Activated CD8-positive, alpha-beta memory T cell treated with anti-CD3 and anti-CD28 coated beads for 24 hours (primary cell): Measurements from ENCODE around the gene ITGB6.

Source experiments
- DNase-seq: peaks from one replicate; pipeline ENCODE4 v3.0.0-alpha.2; 2020

Gene ITGB6

DNA sequence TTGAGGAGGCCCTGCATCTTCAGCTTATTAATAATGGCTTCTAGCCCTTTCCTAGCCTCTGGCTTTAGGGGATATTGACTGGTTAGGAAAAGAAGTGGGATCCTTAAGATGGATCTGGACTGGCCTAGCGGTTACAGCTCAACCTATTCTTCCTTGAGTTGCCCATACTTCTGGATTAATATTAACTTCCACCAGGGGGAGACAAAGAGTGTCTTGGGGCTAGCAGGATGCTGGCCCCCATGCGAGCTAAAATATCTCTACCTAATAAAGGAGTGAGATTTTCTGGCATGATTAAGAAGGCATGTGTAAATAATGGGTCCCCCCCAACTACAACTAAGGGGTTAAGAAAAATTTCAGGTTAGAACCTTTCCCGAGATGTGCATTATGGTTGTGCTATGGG is 114.4 kb downstream of the ITGB6 start:
- DNase-seq, result no peak

DNA sequence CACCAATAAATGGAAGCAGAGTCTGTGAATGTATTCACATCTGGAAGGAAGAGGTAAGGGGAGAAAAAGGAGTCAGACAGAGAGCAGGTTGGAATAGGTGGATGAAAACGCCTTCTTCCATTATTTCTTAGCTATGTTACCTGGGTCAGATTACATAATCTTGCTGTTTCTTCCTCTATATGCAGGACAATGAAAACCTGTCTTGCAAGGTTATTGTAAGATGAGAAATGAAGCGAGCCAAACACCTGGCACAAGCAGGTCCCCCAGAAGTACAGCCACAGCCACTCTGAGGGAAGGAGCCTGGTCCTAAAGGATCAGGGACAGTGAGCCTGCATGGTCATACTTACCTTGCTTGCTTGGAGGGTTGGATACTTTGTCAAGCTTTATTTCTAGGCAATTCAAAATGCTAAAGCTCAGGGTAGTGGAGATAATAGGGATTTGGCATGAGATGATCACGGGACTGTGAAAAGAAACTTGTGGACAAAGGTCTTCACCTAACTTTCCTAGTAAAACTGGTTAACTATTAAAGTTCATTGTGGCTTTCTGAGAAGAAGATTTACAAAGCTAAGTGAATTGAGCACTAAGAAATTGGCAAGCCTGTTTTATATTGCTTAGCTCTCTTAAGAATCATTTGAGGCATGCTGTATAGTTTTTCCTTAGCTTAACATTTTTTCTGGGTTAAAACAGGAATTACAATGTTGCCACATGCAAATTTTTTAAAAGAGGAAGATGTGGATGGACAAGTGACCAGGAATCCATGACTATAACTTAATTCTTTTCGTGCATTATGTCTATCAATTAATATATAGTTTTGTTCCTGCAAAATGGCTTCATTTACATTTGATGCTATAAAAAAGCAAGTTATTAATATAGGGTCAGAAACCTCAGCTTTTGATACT is 121.9 kb downstream of the ITGB6 start:
- no peak for DNase-seq

DNA sequence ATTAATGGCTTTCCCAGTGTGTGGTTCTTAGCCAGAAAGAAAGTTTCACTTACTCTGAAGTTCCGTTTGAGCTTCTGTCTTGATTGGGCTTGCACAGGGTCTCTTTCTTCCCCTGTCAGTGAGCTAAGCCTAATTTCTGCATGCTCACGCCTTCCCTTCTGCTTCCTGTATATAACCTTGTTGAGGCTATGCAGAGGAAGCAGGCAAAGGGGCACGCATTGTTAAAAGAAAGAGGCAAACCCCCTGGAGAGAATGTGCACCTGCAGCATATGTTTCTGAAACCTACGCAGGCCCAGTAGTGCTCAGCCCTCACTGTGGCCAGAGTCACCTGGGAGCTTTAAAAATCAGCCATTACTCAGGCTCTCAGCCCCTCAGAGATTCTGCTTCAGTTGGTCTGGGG is 123.2 kb downstream of the ITGB6 start:
- DNase-seq, result no peak

DNA sequence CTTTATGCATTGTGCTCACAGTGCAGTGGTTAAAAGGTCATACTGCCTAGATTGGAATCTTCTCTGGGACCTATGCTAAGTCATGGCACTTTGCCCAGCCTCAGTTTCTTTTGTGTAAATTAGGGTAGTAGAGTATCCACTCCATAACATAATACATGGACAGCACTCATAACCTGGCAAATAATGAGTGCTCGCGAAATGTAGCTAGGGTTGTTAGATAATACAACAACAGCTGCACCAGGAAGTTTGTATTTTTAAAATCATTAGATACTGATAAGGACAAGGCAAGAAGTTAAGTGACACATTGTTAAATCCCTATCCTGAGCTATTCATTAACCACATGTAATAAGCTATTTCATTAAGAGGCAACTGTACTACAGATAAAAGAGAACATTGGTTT is 123.8 kb downstream of the ITGB6 start:
- DNase-seq, result no peak

DNA sequence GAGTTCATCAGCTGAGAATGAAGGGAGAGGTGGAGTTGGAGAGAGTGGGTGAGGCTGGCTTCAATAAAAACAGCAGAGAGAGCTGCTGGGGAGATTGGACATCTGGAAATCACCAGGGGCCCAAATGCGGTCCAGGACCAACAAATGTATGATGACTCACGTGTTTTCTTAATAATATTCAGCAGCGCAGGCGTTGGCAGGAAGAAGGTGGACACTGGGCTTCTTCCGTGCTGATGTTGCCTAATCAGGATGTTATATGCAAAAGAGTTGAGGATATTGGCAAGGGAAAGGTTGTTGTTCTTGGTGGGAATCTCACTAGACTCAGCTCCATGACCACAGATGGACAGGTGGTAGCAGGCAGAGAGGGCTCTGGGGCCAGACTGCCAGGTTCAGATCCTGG is 124.9 kb downstream of the ITGB6 start:
- DNase-seq, result no peak

DNA sequence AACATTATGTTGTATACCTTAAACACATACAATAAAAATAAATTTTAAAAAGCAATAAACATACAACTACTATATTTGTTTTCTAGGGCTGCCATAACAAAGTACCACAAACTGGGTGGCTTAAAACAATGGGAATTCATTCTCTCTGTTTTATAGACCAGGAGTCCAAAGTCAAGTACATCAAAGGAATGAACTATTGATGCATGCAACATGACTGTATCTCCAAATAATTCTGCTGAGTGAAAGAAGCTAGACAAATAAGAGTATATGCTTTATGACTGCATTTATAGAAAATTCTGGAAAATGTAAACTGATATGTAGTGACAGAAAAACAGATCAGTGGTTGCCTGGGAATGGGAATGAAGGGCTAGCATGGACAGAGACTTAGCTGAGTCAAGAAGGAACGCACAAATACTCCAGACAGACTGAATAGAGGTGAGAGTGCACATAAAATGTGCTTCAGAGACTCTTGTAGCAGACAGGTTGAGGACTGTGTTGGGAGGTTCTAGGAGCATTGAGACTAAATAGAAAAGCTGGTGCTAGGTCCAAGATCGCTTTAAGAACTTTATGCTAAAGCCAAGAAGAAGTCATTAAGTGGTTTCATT is 126.7 kb downstream of the ITGB6 start:
- DNase-seq, result no peak

DNA sequence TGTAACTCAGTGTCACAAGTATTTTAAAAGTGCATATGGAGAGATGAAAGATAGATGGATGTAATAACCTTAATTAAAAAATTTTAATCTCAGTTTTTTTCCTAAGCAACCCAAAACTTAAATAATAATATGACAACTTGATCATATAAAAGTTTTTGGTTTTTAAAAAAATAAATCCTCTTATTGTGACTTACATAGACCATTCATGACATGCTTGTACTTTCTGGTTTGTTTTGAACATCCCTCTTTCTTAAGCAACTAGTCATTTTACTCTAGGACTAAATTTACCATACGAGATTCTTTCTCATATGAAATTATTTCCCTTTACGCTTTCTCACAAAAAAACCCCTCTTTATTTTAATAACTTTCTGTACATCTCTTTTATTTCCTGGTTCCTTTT is 131.2 kb downstream of the ITGB6 start:
- no peak for DNase-seq

DNA sequence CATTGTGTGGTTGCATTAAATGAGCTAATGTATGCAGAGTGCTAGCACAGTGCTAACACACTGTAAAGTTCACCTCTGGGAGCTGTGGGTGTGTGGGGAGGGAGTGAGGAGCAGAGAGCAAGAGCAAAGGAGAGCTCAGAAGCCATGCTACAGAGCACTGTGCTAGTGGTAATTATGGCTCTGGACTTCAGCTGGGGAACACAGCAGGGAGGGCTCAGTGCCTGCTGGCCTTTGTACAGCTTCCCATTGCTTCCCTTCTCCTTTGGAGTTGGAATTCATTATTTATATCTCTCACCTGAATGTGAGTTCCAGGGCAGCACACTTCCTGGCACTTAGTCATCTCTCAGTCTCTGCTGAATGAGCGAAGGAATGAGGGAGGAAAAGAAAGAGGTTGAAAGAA is 135.2 kb downstream of the ITGB6 start:
- DNase-seq, result no peak

DNA sequence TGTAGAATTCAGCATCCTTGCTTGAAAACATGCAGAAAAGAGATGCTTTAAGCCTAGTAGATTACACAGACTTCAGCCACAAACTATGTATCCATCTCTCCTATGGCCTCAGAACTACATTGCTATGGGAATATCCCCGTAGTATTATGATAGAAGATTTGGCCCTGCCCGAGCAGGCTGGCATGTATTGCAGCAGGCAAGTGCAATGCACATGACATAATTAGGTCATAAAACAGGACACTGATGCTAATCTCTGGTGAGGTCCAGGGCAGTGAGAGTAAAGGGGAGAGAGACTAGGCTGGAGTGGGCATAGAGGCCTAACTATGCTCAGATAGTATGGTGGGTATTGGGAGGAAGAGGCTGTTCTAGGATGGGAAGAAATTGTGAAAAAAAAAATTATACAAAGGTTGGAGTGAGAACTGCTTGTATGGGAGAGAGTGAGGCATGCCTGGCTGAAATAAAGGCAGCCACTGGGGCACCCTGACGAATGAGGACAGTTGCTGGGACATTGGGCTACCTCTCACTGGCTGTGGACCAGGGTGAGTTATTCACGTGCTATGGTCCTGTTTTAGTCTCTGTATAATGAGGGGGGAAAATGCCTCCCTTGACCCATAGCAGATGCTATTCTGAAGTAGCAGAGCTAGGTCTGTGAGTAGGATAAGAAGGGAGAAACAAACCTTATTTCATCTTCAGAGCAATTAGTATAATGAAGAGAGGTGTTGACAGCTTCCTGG is 136.0 kb downstream of the ITGB6 start:
- DNase-seq, result no peak

DNA sequence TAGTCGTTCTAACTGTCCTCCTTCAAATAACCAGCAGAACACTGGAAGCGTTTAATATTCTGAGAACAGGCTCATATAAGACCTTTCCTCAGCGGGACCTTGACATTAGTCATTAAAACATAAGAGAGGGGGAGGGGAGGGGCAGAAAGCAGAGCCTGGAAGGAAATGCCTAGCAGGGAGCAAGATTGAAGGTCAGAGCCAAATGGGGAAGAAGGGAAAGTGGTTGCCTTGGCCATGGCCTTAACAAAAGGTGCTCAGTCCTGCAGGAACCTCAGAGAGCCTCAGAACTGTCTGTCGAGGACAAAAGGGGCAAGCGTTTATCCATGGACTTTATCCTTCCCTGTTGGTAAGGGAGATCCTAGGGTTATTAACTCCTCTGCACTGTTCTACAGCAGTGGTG is 136.8 kb downstream of the ITGB6 start:
- no peak for DNase-seq

DNA sequence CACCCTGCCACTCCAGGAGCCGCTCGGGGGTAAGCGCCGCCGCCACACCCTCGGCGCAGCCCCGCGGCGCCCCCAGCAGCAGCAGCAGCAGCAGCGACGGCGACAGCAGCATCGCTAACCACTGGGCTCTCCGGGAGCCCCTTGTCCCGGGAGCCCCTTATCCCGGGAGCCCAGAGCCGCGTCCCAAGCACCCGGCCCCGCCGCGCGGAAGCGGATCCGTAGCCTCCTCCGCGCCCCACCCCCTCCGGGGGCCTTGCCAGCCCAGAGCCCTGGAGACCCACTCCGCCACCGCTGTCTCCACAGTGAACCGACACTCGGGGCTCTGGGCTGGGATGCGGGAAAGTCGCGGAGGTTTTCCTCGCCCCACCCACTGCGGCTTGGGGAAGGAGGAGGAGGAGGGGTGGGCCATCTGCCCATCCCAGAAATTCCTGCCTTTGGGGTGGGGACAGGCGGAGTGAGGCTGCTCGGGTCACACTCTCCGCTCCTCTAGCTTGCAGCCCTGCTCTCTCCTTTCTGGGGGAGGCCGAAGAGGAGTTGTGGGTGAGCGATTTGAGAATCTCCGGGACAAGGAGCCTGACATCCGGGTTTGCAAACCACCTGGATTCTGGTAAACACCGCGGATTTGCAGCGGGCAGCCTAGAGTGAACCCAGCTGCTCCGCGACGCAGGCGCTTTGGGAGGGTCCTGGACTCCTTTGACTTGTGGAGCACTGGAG is 137.6 kb downstream of the ITGB6 start, which contains the start of gene PLA2R1:
Gene PLA2R1, minus strand, starts transcription at position 324 of the 714 bp plus-strand sequence. Its CDS starts 212 bp downstream, at position 112.
- no peak for DNase-seq

DNA sequence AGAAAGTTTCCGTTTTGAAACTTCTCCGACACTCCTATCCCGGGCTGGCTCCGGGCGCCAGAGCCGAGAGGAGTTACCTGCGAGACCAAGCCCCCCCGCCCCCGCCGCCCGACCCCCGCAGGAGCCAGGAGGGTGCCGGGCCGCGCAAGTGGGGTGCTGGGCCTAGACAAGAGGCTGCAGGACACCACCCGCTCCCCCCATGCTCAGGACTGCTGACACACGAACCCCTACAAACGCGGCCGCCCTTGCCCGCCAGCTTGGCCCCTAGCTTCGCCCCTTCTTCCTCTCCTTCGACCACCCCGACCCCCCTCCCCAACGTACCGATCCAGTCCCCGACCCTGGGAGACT is 138.2 kb downstream of the ITGB6 start:
- no peak for DNase-seq

DNA sequence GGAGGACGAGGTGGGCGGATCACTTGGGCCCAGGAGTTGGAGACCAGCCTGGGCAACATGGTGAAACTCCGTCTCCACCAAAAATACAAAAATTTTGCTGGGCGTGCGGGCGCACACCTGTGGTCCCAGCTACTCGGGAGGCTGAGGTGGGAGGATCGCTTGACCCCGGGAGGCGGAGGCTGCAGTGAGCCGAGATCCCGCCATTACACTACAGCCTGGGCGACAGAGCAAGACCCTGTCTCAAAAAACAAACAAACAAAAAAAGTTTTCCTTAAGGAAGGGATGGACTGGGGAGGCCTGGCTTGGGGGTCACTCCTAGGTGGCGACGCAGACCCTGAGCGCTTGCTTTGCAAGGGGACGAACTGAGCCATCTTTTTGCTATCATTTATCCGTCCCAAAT is 138.5 kb downstream of the ITGB6 start:
- no peak for DNase-seq

DNA sequence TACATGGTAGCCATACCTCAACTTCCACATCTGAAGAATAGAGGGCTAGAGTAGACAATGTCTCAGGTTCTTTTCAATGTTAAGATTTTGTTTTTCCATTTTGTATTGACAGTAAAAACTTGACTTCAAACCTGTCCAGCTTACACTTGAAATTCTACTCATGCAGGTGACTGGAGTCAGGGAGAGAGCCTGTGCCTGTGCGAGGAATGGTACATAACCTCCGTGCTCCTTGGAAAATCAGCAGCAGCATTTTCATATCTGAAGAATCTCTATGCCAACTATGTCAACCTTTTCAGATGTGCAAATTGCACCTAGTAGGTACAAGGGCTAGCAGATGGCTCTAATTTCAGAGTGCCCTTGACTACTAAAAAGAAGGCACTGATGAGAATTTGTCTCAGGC is 139.8 kb downstream of the ITGB6 start:
- DNase-seq, result no peak

DNA sequence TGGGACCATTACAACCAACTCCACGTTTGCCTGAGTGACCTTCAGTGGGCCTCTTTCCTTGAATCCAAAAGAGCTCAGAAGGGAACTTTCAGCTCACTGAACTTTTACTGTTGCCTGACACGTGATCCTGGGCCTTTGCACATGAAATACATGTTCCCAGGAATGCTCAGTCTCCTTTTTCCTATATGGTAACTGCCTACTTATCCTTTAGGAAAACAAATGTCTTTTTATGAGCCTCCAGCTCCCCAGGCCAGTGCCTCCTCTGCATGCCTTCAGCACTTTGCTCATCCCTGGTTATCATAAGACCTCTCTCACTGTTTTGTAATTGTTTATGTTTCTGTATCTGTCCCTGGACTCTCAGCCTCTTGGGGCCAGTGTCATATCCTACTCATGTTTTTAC is 142.7 kb downstream of the ITGB6 start:
- DNase-seq, result no peak

DNA sequence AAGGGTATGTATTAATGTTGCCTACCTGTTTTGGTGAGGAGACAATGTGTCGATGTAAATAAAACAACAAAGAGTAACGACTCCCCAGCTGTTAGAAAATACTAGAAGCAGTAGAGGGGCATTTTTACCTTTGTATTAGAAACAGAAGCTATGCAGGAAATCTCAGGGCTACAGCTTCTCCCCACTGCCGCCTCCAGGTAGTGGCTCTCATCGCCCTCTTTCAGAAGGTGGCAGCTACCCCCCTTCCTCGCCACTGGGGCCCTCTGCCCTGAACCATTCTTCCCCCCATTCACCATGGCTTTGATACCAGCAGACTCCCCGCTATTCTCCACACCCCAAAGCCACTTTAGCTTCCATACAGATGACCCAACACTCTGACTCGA is 144.4 kb downstream of the ITGB6 start:
- no peak for DNase-seq

DNA sequence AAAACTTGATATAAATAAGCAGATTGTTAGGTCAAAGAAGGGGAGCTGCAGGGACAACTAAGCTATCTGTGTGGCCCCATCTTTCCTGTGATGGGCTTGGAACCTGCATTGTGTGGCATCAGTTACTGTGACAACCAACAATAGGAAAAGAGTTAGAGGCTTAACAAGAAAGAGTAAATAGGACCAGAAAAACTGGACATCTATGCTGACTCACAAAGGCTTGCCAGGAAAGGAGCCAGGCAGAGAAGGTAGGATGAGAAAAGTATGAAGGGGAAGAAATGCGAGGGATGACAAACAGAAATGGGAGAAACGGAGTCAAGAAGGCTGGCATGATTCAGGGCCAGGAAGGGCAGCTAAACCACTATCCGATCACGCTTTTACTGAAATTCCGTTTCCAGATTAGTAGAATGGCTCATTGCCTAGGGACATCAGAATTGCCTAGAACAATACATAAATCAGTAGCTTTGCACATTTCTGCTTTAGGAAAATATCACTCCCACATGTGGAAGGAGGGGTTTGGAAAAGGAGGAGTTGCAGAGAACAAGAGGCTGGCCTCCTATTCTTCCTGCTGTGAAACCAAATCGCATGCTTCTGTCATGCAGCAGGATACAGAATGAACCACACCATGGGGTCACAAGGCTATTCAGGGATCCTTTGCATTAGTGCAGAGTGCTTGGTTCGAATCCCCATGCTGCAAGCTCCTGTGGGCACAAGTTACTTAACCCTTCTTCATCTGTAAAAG is 144.9 kb downstream of the ITGB6 start:
- DNase-seq, result no peak

DNA sequence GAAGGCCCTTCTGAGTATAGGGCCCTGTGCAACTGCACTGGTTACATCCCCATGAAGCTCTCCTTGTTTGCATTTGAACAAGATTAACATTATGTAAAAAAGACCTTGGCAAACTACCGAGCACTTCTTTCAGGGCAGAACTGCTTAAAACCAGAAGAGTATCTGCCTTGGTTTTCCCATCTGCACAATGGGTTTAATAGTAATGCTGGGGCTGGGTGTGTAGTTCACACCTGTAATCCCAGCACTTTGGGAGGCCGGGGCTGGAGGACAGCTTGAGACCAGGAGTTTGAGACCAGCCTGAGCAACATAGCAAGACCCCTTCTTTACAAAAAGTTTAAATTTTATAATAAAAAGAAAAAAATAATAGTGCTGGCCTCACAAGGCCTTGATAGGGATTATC is 146.1 kb downstream of the ITGB6 start:
- DNase-seq, result no peak

DNA sequence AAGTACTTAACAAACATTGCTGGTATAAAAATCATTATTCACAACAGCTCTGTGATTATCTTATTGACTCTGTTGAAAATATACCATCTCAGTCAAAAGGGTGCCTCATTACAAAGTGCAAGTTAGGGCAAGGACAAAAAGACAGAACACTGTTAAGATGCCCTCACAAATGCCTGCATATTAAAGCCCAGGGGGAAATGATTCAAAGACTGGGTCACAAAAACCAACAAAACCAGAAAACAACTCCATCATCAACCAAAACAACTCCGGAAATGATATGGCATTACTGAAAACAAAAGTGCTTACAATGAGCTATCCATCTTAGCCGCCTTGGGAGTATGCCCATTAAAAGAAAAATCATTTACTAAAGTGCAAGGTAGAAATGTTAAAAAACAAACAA is 147.5 kb downstream of the ITGB6 start:
- DNase-seq, result no peak

DNA sequence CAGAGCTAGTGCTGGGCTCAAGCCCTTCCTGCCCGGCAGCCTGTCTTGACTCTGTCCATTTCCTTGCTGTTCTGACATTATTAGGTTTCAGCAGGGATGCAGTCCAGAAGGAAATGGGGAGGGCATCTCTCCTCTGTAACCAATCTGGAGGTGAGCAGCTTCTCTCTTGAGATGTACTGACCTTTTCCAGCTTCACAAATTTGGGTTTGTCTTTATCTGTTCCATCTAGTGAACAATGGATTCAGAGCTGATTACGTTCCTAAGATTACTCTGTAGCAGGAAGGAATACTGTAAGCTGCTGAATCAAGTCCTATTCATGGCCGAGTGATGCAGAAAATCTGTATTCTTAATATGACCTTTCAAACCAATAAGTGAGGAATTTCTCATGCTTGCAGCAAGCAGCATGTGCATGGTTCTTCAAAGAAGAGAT is 148.7 kb downstream of the ITGB6 start:
- no peak for DNase-seq

DNA sequence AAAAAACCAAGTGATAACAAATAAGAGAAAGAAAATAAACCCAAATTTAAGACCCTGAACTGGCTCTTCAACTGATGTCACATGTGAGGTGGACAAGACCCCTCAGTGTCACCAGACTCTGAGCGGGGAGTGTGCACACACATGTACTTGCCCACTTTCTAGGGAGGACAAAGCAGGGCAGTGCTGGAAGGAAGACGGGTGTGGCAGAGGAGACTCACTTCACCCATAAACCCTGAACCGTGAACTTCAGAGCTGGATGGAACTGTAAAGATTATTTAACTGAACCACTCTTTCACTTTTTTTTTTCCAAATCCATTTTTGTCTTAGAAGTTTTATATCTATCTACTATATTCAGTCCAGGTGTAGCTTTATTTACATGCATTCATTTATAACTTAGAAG is 149.9 kb downstream of the ITGB6 start:
- no peak for DNase-seq
